Neural cell (in vitro differentiated cells): ENCODE results near the gene USP15.

Source experiments
- POLR2AphosphoS5 ChIP-seq: IDR thresholded peaks from 2 replicates; pipeline ENCODE4 v1.6.1; 2012
- RAD21 ChIP-seq: fragments of 450-650 bp; conservative IDR thresholded peaks from 2 replicates; pipeline ENCODE4 v1.6.1; 2014; ENCODE audit warnings: antibody characterized with exemption, mild to moderate bottlenecking, moderate library complexity
- SMC3 ChIP-seq: fragments of 450-650 bp; conservative IDR thresholded peaks from 2 replicates; pipeline ENCODE4 v1.6.1; 2014; ENCODE audit warnings: antibody characterized with exemption, mild to moderate bottlenecking, moderate library complexity; ENCODE audit not compliant: poor library complexity
- TAF1 ChIP-seq: IDR thresholded peaks from 2 replicates; pipeline ENCODE4 v1.6.1; 2012; ENCODE audit warnings: low read depth
- TF ChIP-seq, protein P1 (sequence below): fragments of 450-650 bp; IDR thresholded peaks from 2 replicates; pipeline ENCODE4 v1.5.1; 2014; ENCODE audit warnings: antibody characterized with exemption, mild to moderate bottlenecking, moderate library complexity; ENCODE audit not compliant: poor library complexity, severe bottlenecking

- TF ChIP-seq, protein P1, sequence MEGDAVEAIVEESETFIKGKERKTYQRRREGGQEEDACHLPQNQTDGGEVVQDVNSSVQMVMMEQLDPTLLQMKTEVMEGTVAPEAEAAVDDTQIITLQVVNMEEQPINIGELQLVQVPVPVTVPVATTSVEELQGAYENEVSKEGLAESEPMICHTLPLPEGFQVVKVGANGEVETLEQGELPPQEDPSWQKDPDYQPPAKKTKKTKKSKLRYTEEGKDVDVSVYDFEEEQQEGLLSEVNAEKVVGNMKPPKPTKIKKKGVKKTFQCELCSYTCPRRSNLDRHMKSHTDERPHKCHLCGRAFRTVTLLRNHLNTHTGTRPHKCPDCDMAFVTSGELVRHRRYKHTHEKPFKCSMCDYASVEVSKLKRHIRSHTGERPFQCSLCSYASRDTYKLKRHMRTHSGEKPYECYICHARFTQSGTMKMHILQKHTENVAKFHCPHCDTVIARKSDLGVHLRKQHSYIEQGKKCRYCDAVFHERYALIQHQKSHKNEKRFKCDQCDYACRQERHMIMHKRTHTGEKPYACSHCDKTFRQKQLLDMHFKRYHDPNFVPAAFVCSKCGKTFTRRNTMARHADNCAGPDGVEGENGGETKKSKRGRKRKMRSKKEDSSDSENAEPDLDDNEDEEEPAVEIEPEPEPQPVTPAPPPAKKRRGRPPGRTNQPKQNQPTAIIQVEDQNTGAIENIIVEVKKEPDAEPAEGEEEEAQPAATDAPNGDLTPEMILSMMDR = no peak
- TF ChIP-seq RAD21 = no peak
- no peak for TF ChIP-seq TAF1
- no peak for TF ChIP-seq SMC3
- no peak for TF ChIP-seq POLR2AphosphoS5
Observed at GRCh38 chr12:62288328-62288727, 28.1 kb downstream of the USP15 start.
